Endothelial cell of umbilical vein (primary cell): Measurements from ENCODE around the gene AFTPH. TPM values are rescaled to one million over a fixed set of nuclear protein-coding genes. Genes with fewer than 3 reads are reported as not detected.

ENCODE experiments used
- BruUV-seq: library from RNA; stranded (reverse); fragments of 400-500 nt; replicated peaks from 2 replicates; lab custom pipeline; 2021; lab: Mats Ljungman, UMichigan
- CTCF ChIA-PET: fragments of 300-600, 350-600 bp; sonication (Branson Sonifier 250); formaldehyde crosslinking; loops from one replicate; lab custom pipeline; 2021; ENCODE audit warnings: antibody characterized with exemption, inconsistent platforms; lab: Charles Lee
- POLR2A ChIA-PET: fragments of 300-600, 350-600 bp; sonication (Branson Sonifier 250); formaldehyde crosslinking; loops from one replicate; lab custom pipeline; 2021; ENCODE audit warnings: antibody characterized with exemption, inconsistent platforms; lab: Charles Lee
- DNase-seq: peaks from one replicate; pipeline ENCODE4 v3.0.0-alpha.2; 2011; ENCODE audit warnings: low read depth, low spot score
- FAIRE-seq: peaks from 2 replicates; lab custom pipeline; 2011; peaks lifted over from hg19 to GRCh38; lab: Jason Lieb, UNC
- H2AFZ ChIP-seq: 2 replicates; pipeline ENCODE4 v1.6.0; 2012; ENCODE audit warnings: low read depth, low read length, control low read depth, inconsistent platforms
- H3K27ac ChIP-seq: 2 replicates; pipeline ENCODE4 v1.5.1; 2011; ENCODE audit warnings: low read depth, mild to moderate bottlenecking, control low read depth, low read length, moderate library complexity; ENCODE audit not compliant: insufficient read depth
- H3K27me3 ChIP-seq, 2 experiments: 2 replicates each; pipeline versions ENCODE4 v1.6.0 to v1.6.1; 2011; ENCODE audit warnings: low read length in 2 of 2, mixed read lengths in 1 of 2; ENCODE audit not compliant: control insufficient read depth in 2 of 2, insufficient read depth in 2 of 2
- H3K36me3 ChIP-seq, 2 experiments: 2 replicates in 1 of 2; 3 replicates in 1 of 2; pipeline ENCODE4 v1.5.1; 2011; ENCODE audit warnings: low read length in 2 of 2, mild to moderate bottlenecking in 1 of 2, moderate library complexity in 1 of 2; ENCODE audit not compliant: control insufficient read depth in 2 of 2, insufficient read depth in 2 of 2; ENCODE audit errors: extremely low read depth in 1 of 2
- H3K4me1 ChIP-seq: 3 replicates; pipeline ENCODE4 v1.5.1; 2011; ENCODE audit warnings: mild to moderate bottlenecking, low read length; ENCODE audit not compliant: control insufficient read depth, insufficient read depth; ENCODE audit errors: extremely low read depth
- H3K4me2 ChIP-seq: 2 replicates; pipeline ENCODE4 v1.6.1; 2011; ENCODE audit warnings: low read length, control low read depth, mixed read lengths; ENCODE audit not compliant: insufficient read depth
- H3K4me3 ChIP-seq, 3 experiments: fragments of 200-600 bp in 1 of 3; sonication (generic), shearing (Covaris generic) in 1 of 3; replicated peaks in 1 of 3; 2 replicates each; pipeline ENCODE4 v1.5.1; 2011 to 2016; ENCODE audit warnings: control low read depth in 3 of 3, low read length in 3 of 3, mild to moderate bottlenecking in 2 of 3, inconsistent platforms in 1 of 3, low read depth in 1 of 3, moderate library complexity in 1 of 3; ENCODE audit not compliant: insufficient read depth in 1 of 3
- H3K79me2 ChIP-seq: 2 replicates; pipeline ENCODE4 v1.6.0; 2012; ENCODE audit warnings: low read length, inconsistent platforms; ENCODE audit not compliant: control insufficient read depth, insufficient read depth
- H3K9ac ChIP-seq: replicated peaks from 2 replicates; pipeline ENCODE3; 2011; ENCODE audit warnings: low read length, control low read depth; ENCODE audit not compliant: insufficient read depth; ENCODE audit errors: extremely low read depth
- H3K9me1 ChIP-seq: replicated peaks from 3 replicates; pipeline ENCODE4 v1.6.0; 2011; ENCODE audit warnings: mild to moderate bottlenecking, low read length; ENCODE audit not compliant: control insufficient read depth, insufficient read depth; ENCODE audit errors: extremely low read depth
- H3K9me3 ChIP-seq: replicated peaks from 2 replicates; pipeline ENCODE4 v1.5.1; 2012; ENCODE audit warnings: low read length, inconsistent platforms; ENCODE audit not compliant: control insufficient read depth, insufficient read depth
- H4K20me1 ChIP-seq: replicated peaks from 2 replicates; pipeline ENCODE3; 2011; ENCODE audit warnings: mild to moderate bottlenecking, low read length; ENCODE audit not compliant: control insufficient read depth, insufficient read depth; ENCODE audit errors: extremely low read depth
- EZH2 ChIP-seq: IDR thresholded peaks from 2 replicates; pipeline ENCODE4 v1.6.1; 2012; ENCODE audit warnings: borderline replicate concordance, low read depth, mild to moderate bottlenecking, moderate library complexity, low read length, inconsistent platforms; ENCODE audit not compliant: severe bottlenecking
- FOS ChIP-seq: IDR thresholded peaks from 2 replicates; pipeline ENCODE4 v1.6.1; 2011; ENCODE audit warnings: mild to moderate bottlenecking, low read length, moderate library complexity, borderline replicate concordance; ENCODE audit not compliant: insufficient read depth
- GATA2 ChIP-seq: IDR thresholded peaks from 2 replicates; pipeline ENCODE4 v1.7.0; 2011; ENCODE audit warnings: low read depth, mild to moderate bottlenecking, moderate library complexity, mixed read lengths, low read length; ENCODE audit not compliant: insufficient read length, insufficient read depth
- JUN ChIP-seq: IDR thresholded peaks from 2 replicates; pipeline ENCODE4 v1.6.1; 2011; ENCODE audit warnings: borderline replicate concordance, low read depth; ENCODE audit not compliant: insufficient read length, insufficient read depth
- MYC ChIP-seq: IDR thresholded peaks from one replicate; pipeline ENCODE4 v1.6.1; 2011; ENCODE audit warnings: mild to moderate bottlenecking, low read depth, low read length
- POLR2A ChIP-seq: IDR thresholded peaks from 2 replicates; pipeline ENCODE4 v1.6.1; 2012; ENCODE audit warnings: low read depth, mild to moderate bottlenecking, control low read depth, low read length
- POLR2AphosphoS5 ChIP-seq: IDR thresholded peaks from 2 replicates; pipeline ENCODE4 v1.6.1; 2012; ENCODE audit warnings: low read depth, mild to moderate bottlenecking, control low read depth, low read length, moderate library complexity; ENCODE audit not compliant: insufficient read depth
- dilution Hi-C: fragments of 300-500 bp; cut with MboI; formaldehyde crosslinking; loops from one replicate; pipeline ENCODE4 v1.15.0; 2019; ENCODE audit warnings: low sequenced_read_pairs; ENCODE audit not compliant: extremely low pct_ligation_motif_present
- intact Hi-C: fragments of 100-400 bp; cut with micrococcal nuclease; formaldehyde crosslinking; loops from one replicate; pipeline ENCODE4 v1.10.0; 2022
- polyA plus RNA-seq, 4 experiments: library from polyadenylated mRNA; depleted of rRNA in 3 of 4; stranded (reverse) in 3 of 4; unstranded in 1 of 4; fragments of >200 nt; gene quantifications; 2 replicates each; pipeline versions ENCODE4 v1.2.1 to v1.2.3, GENCODE V29; 2011 to 2012; ENCODE audit warnings: missing spikeins in 1 of 4
- total RNA-seq: library from RNA; stranded (reverse); gene quantifications from 2 replicates; pipeline ENCODE4 v1.2.3, GENCODE V29; 2021
- TF ChIP-seq, protein P1 (sequence below): IDR thresholded peaks from 2 replicates; pipeline ENCODE4 v1.6.1; 2011; ENCODE audit not compliant: insufficient read depth, insufficient read length
- TF ChIP-seq, protein P2 (sequence below), 2 donors: IDR thresholded peaks; 1 replicate in 1 of 2; 2 replicates in 1 of 2; pipeline ENCODE4 v1.5.1; 2011; ENCODE audit warnings: low read length in 2 of 2, mild to moderate bottlenecking in 2 of 2, moderate library complexity in 2 of 2, control low read depth in 1 of 2, inconsistent platforms in 1 of 2, low read depth in 1 of 2; ENCODE audit not compliant: insufficient read depth in 1 of 2; ENCODE audit errors: extremely low read depth in 1 of 2

The AFTPH gene
- total and polyA plus RNA-seq, 2 donors (not counting 3 experiments of a cell fraction or from before 2014, with no cell fraction given), result 6.9 to 15.3 TPM

DNA sequence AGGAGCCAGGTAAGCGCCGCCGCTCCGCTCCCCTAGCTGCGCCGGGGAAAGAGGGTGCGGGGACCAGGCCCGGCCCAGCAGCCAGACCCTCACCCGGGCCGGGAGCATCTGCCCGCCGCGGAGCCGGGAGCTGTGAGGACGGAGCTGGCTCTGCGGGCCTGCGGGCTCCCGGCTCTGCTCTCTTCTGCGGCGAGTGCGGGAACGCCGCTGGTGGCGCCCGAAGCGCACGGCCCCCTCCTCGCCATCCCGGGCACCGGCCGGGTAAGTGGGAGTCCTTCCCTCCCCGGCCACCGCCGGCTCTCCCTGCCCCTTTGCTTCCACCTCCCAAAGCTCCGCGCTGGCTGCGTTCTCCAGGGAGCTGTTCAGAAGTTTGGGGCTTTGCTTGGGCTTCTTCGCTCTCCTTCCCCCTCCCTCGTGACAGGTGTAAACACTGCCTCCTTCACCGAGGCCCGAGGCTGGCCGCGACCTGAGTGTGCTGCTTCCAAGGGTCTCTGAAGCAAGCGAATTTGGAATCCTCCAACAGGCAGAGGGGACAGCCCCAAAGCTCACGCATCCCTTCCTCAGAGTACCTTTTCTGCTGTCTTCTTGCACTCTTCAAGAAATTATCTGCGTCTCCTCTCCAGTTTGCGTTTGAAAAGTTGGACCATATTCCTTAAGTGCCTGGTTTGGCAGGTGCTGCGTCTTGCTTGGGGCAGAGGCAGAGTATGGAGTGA is 632 bp downstream of the AFTPH start:
- peaks cover 42% of the 10 kb centered on the region for H3K79me2 ChIP-seq
- peak overlapping the region; percentile 99 for H2AFZ ChIP-seq
- no peaks in the 10 kb centered on the region for H3K36me3 ChIP-seq
- H4K20me1 ChIP-seq, result no peaks in the 10 kb centered on the region
- dilution Hi-C loops, result no loop called here
- peaks cover 7 to 8% of the 10 kb centered on the region in 2 experiments for H3K27me3 ChIP-seq
- peak overlapping the region; percentile 91 for H3K9ac ChIP-seq
- H3K9me1 ChIP-seq, result no peaks in the 10 kb centered on the region
- H3K4me2 ChIP-seq, result peak overlapping the region; percentile 93
- peak overlapping the region; percentile 82 for H3K27ac ChIP-seq
- no TSS peak for BruUV-seq
- FAIRE-seq (no peak), DNase-seq (no peak)
- H3K9me3 ChIP-seq, result no peaks in the 10 kb centered on the region
- H3K4me1 ChIP-seq, result peaks cover 12% of the 10 kb centered on the region
- ChIA-PET CTCF (interaction anchor here (1.1 to 3.7 kb wide), 13 partner anchors 8 to 364 kb away, joined by 3 to 84 read pairs (median 6); partner anchors contain the start of gene SERTAD2), POLR2A (no interaction called here)
- TF ChIP-seq GATA2 (no peak), MYC (no peak), EZH2 (no peak), POLR2A (no peak), JUN (no peak), POLR2AphosphoS5 (no peak), FOS (no peak)
- TF ChIP-seq, protein P1, sequence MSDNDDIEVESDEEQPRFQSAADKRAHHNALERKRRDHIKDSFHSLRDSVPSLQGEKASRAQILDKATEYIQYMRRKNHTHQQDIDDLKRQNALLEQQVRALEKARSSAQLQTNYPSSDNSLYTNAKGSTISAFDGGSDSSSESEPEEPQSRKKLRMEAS, result no peak
- TF ChIP-seq, protein P2, sequence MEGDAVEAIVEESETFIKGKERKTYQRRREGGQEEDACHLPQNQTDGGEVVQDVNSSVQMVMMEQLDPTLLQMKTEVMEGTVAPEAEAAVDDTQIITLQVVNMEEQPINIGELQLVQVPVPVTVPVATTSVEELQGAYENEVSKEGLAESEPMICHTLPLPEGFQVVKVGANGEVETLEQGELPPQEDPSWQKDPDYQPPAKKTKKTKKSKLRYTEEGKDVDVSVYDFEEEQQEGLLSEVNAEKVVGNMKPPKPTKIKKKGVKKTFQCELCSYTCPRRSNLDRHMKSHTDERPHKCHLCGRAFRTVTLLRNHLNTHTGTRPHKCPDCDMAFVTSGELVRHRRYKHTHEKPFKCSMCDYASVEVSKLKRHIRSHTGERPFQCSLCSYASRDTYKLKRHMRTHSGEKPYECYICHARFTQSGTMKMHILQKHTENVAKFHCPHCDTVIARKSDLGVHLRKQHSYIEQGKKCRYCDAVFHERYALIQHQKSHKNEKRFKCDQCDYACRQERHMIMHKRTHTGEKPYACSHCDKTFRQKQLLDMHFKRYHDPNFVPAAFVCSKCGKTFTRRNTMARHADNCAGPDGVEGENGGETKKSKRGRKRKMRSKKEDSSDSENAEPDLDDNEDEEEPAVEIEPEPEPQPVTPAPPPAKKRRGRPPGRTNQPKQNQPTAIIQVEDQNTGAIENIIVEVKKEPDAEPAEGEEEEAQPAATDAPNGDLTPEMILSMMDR (IDR thresholded peaks at IDR 0.05; ENCODE audit: extremely low read depth in 1 of 2, insufficient read depth in 1 of 2, low read depth in 1 of 2, low read length in 2 of 2), result no peak
- H3K4me3 ChIP-seq, result peak overlapping the region; percentile 93 to 98 (median 97)
- intact Hi-C loops, result loop anchor here (1.0 to 10.0 kb wide), 12 partner anchors 38 to 1048 kb away; partner anchors contain the start of genes LGALSL and PELI1
